HepG2 (cell line): ENCODE measurements around the gene HBQ1.

Experiments
- ZFX ChIP-seq: sonication (generic); formaldehyde crosslinking; IDR thresholded peaks from 2 replicates; pipeline ENCODE4 v1.4.0; 2020; ENCODE audit warnings: mild to moderate bottlenecking, low read depth, missing genetic modification reagents, moderate library complexity
- ZNF883 ChIP-seq: sonication (generic); formaldehyde crosslinking; IDR thresholded peaks from 2 replicates; pipeline ENCODE4 v1.5.1; 2020; ENCODE audit warnings: mild to moderate bottlenecking, missing genetic modification reagents; ENCODE audit errors: not compliant biosample characterization

DNA sequence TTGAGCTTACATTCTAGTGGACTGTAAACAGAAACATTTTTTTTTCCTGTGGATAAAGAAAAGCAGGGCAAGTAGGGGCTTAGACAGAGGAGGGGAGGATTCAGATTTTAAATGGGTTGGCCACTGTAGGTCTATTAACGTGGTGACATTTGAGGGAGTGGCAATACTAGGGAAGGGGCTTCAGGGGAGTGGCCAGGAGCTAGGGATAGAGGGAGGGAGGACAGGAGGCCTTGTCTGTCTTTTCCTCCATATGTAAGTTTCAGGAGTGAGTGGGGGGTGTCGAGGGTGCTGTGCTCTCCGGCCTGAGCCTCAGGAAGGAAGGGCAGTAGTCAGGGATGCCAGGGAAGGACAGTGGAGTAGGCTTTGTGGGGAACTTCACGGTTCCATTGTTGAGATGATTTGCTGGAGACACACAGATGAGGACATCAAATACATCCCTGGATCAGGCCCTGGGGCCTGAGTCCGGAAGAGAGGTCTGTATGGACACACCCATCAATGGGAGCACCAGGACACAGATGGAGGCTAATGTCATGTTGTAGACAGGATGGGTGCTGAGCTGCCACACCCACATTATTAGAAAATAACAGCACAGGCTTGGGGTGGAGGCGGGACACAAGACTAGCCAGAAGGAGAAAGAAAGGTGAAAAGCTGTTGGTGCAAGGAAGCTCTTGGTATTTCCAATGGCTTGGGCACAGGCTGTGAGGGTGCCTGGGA, 21.0 kb upstream of the HBQ1 start:
- TF ChIP-seq ZNF883 (CRISPR knock-in tag) (no peak), ZFX (CRISPR knock-in tag) (no peak)
